ENCODE results near the gene CFAP119.

DNA sequence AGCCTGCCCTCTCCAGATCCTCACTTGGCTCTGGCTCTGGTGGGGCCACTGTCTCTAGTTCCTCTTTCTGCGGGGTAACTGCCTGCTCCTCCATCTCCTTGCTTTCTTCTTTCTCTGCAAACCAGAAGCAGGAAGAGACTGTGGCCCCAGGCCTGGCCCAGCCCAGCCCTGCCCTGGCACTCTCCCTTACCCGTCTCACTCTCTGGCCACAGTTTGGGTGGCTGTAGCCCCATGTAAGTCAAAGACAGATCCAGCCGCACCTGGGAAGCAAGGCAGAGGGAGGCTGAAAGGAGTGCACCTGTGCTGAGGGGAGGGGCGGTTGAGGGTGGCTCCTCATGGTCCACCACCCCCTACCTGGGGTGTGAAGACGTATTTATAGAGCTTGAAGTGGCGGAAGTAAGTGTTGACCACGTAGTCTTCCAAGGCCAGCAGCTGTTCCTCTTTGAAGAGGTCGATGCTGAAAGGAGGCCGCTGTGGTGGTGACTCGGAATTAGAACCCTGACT is 2.8 kb downstream of the CFAP119 start:
- TF ChIP-seq, protein P1, sequence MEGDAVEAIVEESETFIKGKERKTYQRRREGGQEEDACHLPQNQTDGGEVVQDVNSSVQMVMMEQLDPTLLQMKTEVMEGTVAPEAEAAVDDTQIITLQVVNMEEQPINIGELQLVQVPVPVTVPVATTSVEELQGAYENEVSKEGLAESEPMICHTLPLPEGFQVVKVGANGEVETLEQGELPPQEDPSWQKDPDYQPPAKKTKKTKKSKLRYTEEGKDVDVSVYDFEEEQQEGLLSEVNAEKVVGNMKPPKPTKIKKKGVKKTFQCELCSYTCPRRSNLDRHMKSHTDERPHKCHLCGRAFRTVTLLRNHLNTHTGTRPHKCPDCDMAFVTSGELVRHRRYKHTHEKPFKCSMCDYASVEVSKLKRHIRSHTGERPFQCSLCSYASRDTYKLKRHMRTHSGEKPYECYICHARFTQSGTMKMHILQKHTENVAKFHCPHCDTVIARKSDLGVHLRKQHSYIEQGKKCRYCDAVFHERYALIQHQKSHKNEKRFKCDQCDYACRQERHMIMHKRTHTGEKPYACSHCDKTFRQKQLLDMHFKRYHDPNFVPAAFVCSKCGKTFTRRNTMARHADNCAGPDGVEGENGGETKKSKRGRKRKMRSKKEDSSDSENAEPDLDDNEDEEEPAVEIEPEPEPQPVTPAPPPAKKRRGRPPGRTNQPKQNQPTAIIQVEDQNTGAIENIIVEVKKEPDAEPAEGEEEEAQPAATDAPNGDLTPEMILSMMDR (IDR thresholded peaks at IDR 0.05; ENCODE audit: insufficient read depth, low read length, poor library complexity, severe bottlenecking): no peak
- TF ChIP-seq EZH2phosphoT487 (conservative IDR thresholded peaks at IDR 0.05; ENCODE audit: low read length): no peak

Measured in SU-DHL-6 (cell line).